Kidney tubule cell (primary cell): ENCODE data around the gene CMTM2.
"Not testable (repeated sequence)": the region's sequence is repeated elsewhere in the genome, so short reads cannot be mapped to it uniquely, and the experiment has no call there.

ENCODE experiments used
- DNase-seq: peaks from one replicate; pipeline ENCODE4 v3.0.0-alpha.2; 2018; ENCODE audit warnings: low spot score

The CMTM2 gene

GRCh38 chr16:66581246-66581952 lies 2.1 kb downstream of the CMTM2 start:
- peak; percentile 54 for DNase-seq

GRCh38 chr16:66585481-66586239 lies 6.4 kb downstream of the CMTM2 start:
- DNase-seq, result no peak

GRCh38 chr16:66587881-66588600 lies 8.8 kb downstream of the CMTM2 start:
- DNase-seq, result no peak

- no peak for DNase-seq
These were observed 9.9 kb downstream of the CMTM2 start for GRCh38 chr16:66588981-66589713.

GRCh38 chr16:66590322-66590721 lies 11.1 kb downstream of the CMTM2 start:
- no peak for DNase-seq

- DNase-seq, result no peak
These were observed 11.8 kb downstream of the CMTM2 start for GRCh38 chr16:66591018-66591417.

- no peak for DNase-seq
These were observed 13.0 kb downstream of the CMTM2 start for GRCh38 chr16:66592241-66592640.

GRCh38 chr16:66592814-66593213 lies 13.6 kb downstream of the CMTM2 start:
- no peak for DNase-seq

GRCh38 chr16:66594739-66595138 lies 15.5 kb downstream of the CMTM2 start:
- no peak for DNase-seq

- not testable (repeated sequence) for DNase-seq
These were observed 17.3 kb downstream of the CMTM2 start for GRCh38 chr16:66596559-66596958.

- DNase-seq, result no peak
These were observed 18.0 kb downstream of the CMTM2 start for GRCh38 chr16:66596986-66597848.

GRCh38 chr16:66598111-66598510 lies 18.8 kb downstream of the CMTM2 start:
- no peak for DNase-seq

GRCh38 chr16:66599726-66600125 lies 20.5 kb downstream of the CMTM2 start:
- no peak for DNase-seq

GRCh38 chr16:66600477-66600876 lies 21.2 kb downstream of the CMTM2 start:
- no peak for DNase-seq

- no peak for DNase-seq
These were observed 22.2 kb downstream of the CMTM2 start for GRCh38 chr16:66601471-66601870.

GRCh38 chr16:66603537-66604375 lies 24.5 kb downstream of the CMTM2 start:
- peak; percentile 44 for DNase-seq

- DNase-seq, result peak; percentile 64
These were observed 25.3 kb downstream of the CMTM2 start, which contains the start of gene CMTM3 for GRCh38 chr16:66604376-66605176. Gene CMTM3, plus strand, starts transcription at chr16:66604704. Its CDS starts 102 bp downstream, at chr16:66604806.

- DNase-seq, result peak; percentile 66
These were observed 26.1 kb downstream of the CMTM2 start for GRCh38 chr16:66605177-66605978.
